Measurements from ENCODE around the gene UTS2R.
"Not testable (repeated sequence)": the region's sequence is repeated elsewhere in the genome, so short reads cannot be mapped to it uniquely, and the experiment has no call there.

Gene UTS2R

DNA sequence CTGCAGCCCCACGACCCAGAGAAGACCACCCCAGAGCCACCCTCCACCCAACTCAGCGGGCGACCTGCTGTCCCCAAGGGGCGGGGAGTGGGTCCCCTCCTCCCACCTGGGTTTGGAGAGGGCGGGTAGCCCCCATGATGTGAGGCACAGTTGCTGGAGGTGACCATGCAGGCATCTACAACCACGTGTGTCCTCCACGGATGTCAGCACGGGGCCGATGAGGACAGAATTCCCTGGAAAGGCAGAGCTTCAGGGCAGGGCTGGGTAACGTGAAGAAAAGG lies 7.1 kb downstream of the UTS2R start:
- no peak overlapping the region for H3K4me3 ChIP-seq (ENCODE audit: low read length)
- TF ChIP-seq, protein P1, sequence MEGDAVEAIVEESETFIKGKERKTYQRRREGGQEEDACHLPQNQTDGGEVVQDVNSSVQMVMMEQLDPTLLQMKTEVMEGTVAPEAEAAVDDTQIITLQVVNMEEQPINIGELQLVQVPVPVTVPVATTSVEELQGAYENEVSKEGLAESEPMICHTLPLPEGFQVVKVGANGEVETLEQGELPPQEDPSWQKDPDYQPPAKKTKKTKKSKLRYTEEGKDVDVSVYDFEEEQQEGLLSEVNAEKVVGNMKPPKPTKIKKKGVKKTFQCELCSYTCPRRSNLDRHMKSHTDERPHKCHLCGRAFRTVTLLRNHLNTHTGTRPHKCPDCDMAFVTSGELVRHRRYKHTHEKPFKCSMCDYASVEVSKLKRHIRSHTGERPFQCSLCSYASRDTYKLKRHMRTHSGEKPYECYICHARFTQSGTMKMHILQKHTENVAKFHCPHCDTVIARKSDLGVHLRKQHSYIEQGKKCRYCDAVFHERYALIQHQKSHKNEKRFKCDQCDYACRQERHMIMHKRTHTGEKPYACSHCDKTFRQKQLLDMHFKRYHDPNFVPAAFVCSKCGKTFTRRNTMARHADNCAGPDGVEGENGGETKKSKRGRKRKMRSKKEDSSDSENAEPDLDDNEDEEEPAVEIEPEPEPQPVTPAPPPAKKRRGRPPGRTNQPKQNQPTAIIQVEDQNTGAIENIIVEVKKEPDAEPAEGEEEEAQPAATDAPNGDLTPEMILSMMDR (IDR thresholded peaks at IDR 0.05; ENCODE audit: insufficient read depth, low read depth, low read length, missing control alignments): no peak
- no peak for DNase-seq (ENCODE audit: low read depth)

DNA sequence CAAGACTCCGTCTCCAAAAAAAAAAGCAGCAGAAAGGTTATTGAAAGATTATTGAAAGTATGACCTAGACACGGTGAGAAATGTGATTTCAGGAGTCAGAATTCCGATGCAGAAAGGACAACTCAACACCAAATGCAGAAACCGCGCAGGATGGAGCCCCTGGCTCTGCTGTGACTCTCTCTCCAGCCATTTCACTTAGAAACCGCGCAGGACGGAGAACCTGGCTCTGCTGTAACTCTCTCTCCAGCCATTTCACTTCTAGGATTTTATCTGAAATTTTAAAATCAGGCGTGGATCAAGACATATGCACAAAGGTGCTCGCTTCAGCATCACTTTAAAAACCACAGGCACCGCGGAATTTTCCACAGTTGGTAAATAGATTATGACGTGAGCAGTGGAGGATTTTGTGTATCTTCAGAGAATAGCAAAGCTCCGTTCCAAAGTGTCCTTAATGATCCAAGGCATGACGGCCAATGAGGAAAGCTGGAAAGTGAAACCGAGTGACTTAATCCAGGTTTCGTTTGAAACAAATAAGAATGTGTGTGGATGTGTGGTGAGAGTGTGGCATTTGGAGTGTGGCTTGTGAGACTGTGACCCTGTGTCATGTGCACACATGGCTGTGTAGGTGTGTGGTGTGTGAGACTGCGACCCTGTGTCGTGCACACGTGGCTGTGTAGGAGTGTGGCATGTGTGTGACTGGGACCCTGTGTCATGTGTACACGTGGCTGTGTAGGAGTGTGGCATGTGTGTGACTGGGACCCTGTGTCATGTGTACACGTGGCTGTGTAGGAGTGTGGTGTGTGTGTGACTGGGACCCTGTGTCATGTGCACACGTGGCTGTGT lies 9.5 kb downstream of the UTS2R start:
- DNase-seq (ENCODE audit: low read depth): no peak
- TF ChIP-seq, protein P1 (IDR thresholded peaks at IDR 0.05; ENCODE audit: insufficient read depth, low read depth, low read length, missing control alignments): no peak
- no peak overlapping the region for H3K4me3 ChIP-seq (ENCODE audit: low read length)

DNA sequence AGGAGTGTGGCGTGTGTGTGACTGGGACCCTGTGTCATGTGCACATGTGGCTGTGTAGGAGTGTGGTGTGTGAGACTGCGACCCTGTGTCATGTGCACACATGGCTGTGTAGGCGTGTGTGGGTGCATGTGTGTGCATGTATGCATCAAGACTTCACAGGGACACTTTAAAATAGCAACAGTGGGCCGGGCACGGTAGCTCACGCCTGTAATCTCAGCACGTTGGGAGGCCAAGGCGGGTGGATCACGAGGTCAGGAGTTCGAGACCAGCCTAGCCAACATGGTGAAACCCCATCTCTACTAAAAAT lies 10.1 kb downstream of the UTS2R start:
- not testable (repeated sequence) for H3K4me3 ChIP-seq (ENCODE audit: low read length)

DNA sequence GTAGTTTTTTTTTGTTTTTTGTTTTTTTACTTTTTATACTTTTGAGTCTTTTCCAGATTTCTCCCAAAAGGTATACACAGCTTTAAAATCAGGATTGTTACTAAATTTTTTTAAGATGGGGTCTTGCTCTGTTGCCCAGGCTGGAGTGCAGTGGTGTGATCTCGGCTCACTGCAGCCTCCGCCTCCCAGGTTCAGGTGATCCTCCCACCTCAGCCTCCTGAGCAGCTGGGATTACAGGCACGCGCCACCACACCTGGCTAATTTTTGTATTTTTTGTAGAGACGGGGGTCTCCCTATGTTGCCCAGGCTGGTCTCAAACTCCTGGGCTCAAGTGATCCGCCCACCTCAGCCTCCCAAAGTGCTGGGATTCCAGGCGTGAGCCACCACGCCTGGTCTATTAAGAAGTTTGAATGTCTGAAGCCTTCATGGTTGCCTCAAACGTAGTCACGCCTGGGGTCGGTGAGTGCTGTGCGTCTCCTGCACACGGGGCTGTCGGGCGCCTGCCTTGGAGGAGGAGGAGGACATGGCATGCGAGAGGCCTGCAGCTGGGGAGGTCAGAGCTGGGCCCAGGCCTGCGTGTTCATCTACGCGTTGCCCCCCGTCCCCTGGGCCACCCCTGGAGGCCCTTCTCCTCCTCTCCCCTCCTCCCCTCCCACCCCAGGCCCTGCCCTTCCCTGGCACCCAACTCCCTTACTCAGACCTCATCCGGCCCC lies 10.8 kb downstream of the UTS2R start:
- H3K4me3 ChIP-seq (ENCODE audit: low read length); DNase-seq (ENCODE audit: low read depth): not testable (repeated sequence)

More for the DNA sequence above, 10.1 kb downstream of the UTS2R start:
- not testable (repeated sequence) for DNase-seq (ENCODE audit: low read depth)

DNA sequence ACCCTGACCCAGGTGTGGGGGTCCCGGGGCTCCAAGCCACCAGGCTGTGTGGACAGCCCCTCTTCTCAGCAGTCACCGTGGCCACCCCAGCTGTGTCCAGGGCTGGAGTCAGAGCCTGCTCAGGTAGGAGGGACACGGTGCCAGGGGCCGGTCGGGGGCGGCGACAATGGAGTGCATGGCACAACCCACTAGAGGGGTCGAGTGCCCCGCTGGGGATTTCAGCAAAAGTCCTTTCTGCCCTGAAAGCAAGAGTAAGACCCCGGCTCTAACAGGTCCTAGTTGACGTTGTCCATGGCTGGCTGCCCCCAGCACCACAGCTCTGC lies 11.3 kb downstream of the UTS2R start:
- DNase-seq (ENCODE audit: low read depth): no peak
- TF ChIP-seq, protein P1 (IDR thresholded peaks at IDR 0.05; ENCODE audit: insufficient read depth, low read depth, low read length, missing control alignments): no peak
- H3K4me3 ChIP-seq (ENCODE audit: low read length): no peak overlapping the region

DNA sequence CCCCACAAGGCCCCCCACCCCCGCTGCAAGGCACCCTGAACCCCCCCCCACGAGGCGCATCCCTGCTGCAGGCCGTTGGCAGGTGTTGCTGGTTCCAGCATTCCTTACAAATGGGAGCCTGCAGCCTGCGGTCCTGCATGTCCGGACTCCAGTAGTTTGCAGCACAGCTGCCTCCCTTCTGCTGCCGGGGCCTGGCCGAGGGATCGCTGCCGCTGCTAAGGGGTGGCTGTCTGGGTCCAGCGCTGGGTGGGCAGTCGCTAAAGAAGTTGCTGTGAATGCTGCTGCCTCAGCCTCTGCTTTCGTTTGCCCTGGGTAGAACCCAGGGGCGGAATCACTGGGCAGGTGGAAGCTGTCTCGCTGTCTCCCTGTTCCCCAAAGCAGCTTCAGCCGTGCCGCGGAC lies 11.8 kb downstream of the UTS2R start:
- TF ChIP-seq, protein P1 (IDR thresholded peaks at IDR 0.05; ENCODE audit: insufficient read depth, low read depth, low read length, missing control alignments): no peak

DNA sequence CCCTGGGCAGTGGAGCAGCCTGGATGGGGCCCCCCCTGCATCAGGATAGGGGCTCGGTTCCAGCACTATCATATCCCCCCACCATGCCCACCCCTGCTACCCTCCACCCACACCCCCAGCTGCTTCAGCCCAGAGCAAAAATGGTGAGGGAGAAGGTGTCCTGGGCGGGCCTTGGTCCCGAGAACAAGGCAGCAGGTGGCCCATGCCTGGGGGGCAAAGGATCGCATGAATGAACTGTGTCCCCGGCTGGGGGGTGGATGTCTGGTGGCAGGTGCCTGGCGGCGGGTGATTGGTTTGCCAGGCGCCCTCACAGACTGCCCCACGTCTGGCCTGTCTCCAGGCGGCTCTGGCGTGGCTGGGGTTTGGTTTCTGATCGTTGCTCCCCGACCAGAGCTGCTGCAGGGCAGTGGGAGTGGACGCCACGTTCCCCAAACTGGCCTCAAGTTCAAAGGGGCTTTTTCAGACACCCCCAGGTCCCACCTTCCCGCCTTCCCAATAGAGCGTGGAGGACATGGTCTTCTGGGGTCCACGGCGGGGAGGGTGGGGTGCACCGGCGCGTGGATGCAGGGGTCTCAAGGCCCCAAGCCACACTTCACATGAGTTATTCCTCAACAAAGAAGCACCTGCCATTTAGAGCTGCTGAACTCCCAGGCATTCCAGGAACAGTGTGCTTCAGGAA lies 12.6 kb downstream of the UTS2R start:
- TF ChIP-seq, protein P1 (IDR thresholded peaks at IDR 0.05; ENCODE audit: insufficient read depth, low read depth, low read length, missing control alignments): no peak
- no peak overlapping the region for H3K4me3 ChIP-seq (ENCODE audit: low read length)
- DNase-seq (ENCODE audit: low read depth): no peak

More for the DNA sequence above, 11.8 kb downstream of the UTS2R start:
- H3K4me3 ChIP-seq (ENCODE audit: low read length): no peak overlapping the region
- no peak for DNase-seq (ENCODE audit: low read depth)
